Measurements from ENCODE around the gene PA2G4. TPM values are rescaled to one million over a fixed set of nuclear protein-coding genes. Genes with fewer than 3 reads are reported as not detected.

Gene PA2G4
- total RNA-seq, 2 donors from 2014 or later = 53.2 to 111 TPM

GRCh38 chr12:56086608-56087007 is 17.8 kb upstream of the PA2G4 start:
- H3K27ac ChIP-seq = no peak overlapping the region
- H3K4me1 ChIP-seq (ENCODE audit: control insufficient read depth in 1 of 2, low read depth in 2 of 2) = no peaks in the 10 kb centered on the region
- no peaks in the 10 kb centered on the region for H3K27me3 ChIP-seq (replicated peaks; ENCODE audit: insufficient read depth)
- no peaks in the 10 kb centered on the region for H3K9me3 ChIP-seq
- TF ChIP-seq CTCF (IDR thresholded peaks at IDR 0.05) = no peak
- no peak for ATAC-seq (ENCODE audit: insufficient number of reproducible peaks, low FRiP score, low read depth)
- no peak for DNase-seq (ENCODE audit: low spot score)
- no peaks in the 10 kb centered on the region for H3K36me3 ChIP-seq
- no peak overlapping the region for H3K4me3 ChIP-seq

- H3K27ac ChIP-seq = no peak overlapping the region
- no peaks in the 10 kb centered on the region for H3K9me3 ChIP-seq
- no peak for ATAC-seq (ENCODE audit: insufficient number of reproducible peaks, low FRiP score, low read depth)
- no peaks in the 10 kb centered on the region for H3K36me3 ChIP-seq
- no peaks in the 10 kb centered on the region for H3K4me1 ChIP-seq (ENCODE audit: control insufficient read depth in 1 of 2, low read depth in 2 of 2)
- no peak overlapping the region for H3K4me3 ChIP-seq
- H3K27me3 ChIP-seq (replicated peaks; ENCODE audit: insufficient read depth) = no peaks in the 10 kb centered on the region
- DNase-seq (ENCODE audit: low spot score) = no peak
- TF ChIP-seq CTCF (IDR thresholded peaks at IDR 0.05) = no peak
Measured at GRCh38 chr12:56087220-56087619, 17.1 kb upstream of the PA2G4 start.

- no peak for DNase-seq (ENCODE audit: low spot score)
- ATAC-seq (ENCODE audit: insufficient number of reproducible peaks, low FRiP score, low read depth) = no peak
- Histone ChIP-seq H3K4me3 (no peak overlapping the region), H3K27me3 (replicated peaks; ENCODE audit: insufficient read depth) (no peaks in the 10 kb centered on the region), H3K4me1 (ENCODE audit: control insufficient read depth in 1 of 2, low read depth in 2 of 2) (no peaks in the 10 kb centered on the region), H3K27ac (no peak overlapping the region), H3K36me3 (no peaks in the 10 kb centered on the region), H3K9me3 (no peaks in the 10 kb centered on the region)
- TF ChIP-seq CTCF (IDR thresholded peaks at IDR 0.05) = no peak
Measured at GRCh38 chr12:56097738-56098137, 6.6 kb upstream of the PA2G4 start.

- H3K27ac ChIP-seq = no peak overlapping the region
- peaks cover 0 to 7% of the 10 kb centered on the region in 2 donors for H3K4me1 ChIP-seq (ENCODE audit: control insufficient read depth in 1 of 2, low read depth in 2 of 2)
Measured at GRCh38 chr12:56098592-56098991, 5.8 kb upstream of the PA2G4 start.

GRCh38 chr12:56099787-56100186 is 4.6 kb upstream of the PA2G4 start:
- no peaks in the 10 kb centered on the region for H3K27me3 ChIP-seq (replicated peaks; ENCODE audit: insufficient read depth)
- H3K4me3 ChIP-seq = no peak overlapping the region
- no peak for TF ChIP-seq CTCF (IDR thresholded peaks at IDR 0.05)
- no peak for ATAC-seq (ENCODE audit: insufficient number of reproducible peaks, low FRiP score, low read depth)
- no peak overlapping the region for H3K27ac ChIP-seq
- no peaks in the 10 kb centered on the region for H3K36me3 ChIP-seq
- no peaks in the 10 kb centered on the region for H3K9me3 ChIP-seq
- DNase-seq (ENCODE audit: low spot score) = no peak
- peaks cover 0 to 9% of the 10 kb centered on the region in 2 donors for H3K4me1 ChIP-seq (ENCODE audit: control insufficient read depth in 1 of 2, low read depth in 2 of 2)

More at GRCh38 chr12:56098592-56098991, 5.8 kb upstream of the PA2G4 start:
- Histone ChIP-seq H3K4me3 (no peak overlapping the region), H3K27me3 (replicated peaks; ENCODE audit: insufficient read depth) (no peaks in the 10 kb centered on the region), H3K9me3 (no peaks in the 10 kb centered on the region), H3K36me3 (no peaks in the 10 kb centered on the region)
- no peak for TF ChIP-seq CTCF (IDR thresholded peaks at IDR 0.05)
- no peak for ATAC-seq (ENCODE audit: insufficient number of reproducible peaks, low FRiP score, low read depth)
- DNase-seq (ENCODE audit: low spot score) = no peak
